NCI-H460 (cell line): ENCODE measurements around the gene GRAMD1A. TPM values are rescaled to one million over a fixed set of nuclear protein-coding genes. Genes with fewer than 3 reads are reported as not detected.

Source experiments
- DNase-seq: peaks from one replicate; pipeline ENCODE4 v3.0.0-alpha.2; 2016; ENCODE audit warnings: low read depth; ENCODE audit errors: extremely low read depth
- total RNA-seq: library from RNA; depleted of rRNA; stranded (reverse); fragments of >200 nt; shearing (Covaris generic); gene quantifications from 2 replicates; pipeline ENCODE4 v1.2.3, GENCODE V29; 2014; rRNA removed

Gene GRAMD1A
- total RNA-seq, 1 experiment from 2014 or later, result 34.5 TPM

DNA sequence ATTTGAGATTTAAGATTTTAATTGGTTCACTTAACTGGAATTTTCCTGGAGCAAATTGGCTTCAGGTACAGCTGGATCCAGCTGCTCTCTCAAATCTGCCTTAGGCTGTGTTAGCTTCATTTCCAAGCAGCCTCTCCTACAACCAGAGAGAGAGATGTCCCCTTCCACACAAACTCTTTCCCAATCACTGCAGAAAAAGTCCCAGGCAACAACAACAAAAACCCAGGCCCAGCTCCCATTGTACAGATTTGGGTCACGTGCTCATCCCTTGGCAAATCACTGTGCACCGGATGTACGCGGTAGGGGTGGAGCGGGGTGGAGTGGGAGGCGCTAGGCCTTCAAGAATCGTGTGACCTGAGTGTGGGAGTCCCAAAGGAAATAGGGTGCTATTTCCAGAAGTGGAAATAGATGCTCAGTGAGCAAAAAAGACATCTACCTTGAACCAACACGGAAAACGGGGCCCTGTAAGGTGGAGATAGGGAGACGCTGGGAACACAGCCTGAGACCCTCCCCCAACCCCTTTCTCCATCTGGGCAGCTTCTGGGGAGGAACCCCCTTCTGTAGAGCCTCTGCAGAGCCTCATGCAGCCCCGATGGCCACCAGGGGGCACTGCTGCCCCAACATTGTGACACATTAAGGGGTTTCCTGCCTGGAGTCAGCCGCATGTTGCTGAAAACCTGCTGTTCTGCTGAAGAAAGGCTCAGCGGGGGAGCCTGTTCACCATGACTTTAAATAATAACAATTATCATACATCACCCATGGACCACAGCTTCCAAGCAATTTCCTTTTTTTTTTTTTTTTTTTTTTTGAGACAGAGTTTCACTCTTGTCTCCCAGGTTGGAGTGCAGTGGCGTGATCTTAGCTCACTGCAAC, 66.8 kb downstream of the GRAMD1A start:
- peak; percentile 70 for DNase-seq

DNA sequence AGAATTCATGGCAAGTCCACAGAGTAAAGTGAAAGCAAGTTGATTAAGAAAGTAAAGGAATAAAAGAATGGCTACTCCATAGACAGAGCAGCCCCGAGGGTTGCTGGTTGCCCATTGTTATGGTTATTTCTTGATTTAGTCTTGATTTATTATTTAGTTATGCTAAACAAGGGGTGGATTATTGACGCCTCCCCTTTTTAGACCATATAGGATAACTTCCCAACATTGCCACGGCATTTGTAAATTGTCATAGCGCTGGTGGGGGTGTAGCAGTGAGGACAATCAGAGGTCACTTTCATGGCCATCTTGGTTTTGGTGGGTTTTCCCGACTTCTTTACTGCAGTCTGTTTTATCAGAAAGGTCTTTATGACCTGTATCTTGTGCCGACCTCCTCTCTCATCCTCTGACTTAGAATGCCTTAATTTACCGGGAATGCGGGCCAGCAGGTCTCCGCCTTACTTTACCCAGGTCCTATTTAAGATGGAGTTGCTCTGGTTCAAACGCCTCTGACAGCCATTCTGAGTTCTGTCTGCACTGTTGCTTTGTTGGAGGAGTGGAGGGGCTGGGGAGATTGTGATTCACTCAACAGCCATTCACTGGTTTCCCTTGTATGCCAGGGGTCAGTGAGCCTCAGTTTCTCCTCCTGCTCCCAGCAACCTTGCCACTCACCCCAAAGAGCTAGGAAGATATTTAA, 69.0 kb downstream of the GRAMD1A start:
- no peak for DNase-seq

DNA sequence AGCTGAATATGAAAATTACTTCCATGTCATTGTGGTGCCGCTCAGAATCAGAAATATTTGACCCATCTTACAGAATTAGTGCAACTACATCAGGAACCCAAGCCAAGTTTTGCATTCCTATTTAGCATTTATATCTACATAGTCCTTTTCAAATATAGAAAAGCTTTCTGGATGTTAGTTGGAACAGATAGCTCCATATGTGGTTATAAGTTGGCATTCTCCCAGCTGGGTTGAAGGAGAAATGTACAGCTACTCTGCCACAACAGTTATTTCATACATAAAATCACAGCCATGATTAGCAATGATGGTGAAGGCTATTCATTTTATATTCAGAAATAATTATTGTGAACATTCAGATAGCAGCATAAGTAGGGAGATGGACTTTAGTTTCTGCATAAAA, 69.6 kb downstream of the GRAMD1A start:
- DNase-seq, result no peak

DNA sequence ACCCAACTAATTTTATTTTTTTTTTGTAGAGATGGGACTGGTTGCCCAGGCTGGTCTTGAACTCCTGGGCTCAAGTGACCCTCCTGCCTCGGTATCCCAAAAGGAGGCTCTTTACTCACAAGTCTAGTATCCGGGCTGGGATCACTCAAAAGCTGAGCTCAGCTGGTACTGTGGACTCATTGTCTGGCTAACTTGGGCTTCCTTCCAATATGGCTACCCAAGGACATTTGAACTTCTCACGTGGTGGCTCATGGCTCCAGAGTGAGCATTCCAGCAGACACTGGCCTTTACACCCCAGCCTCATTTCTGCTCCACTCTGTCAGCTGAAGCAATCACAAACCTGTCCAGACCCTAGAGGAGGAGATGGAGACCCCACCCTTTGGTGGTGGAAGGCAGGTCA, 70.3 kb downstream of the GRAMD1A start:
- no peak for DNase-seq

DNA sequence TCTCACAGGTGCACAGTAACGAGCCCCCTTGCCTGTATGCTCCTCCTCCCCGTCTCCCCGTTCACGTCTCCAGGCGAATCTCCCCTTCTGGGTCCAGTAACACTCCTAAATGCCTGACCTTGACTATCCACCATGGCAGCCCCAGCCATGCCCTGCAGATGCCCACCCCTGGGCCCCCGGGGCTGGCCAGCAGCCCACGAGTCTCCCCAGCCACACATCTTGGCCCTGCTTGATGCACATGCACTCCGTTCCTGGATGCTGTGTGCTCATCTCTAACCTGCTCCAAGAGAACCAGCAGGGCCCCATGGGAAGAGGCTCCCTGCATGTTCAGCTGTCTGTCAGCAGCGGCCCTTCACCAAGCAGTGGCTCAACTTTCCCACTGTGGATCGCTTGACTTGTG, 73.4 kb downstream of the GRAMD1A start:
- no peak for DNase-seq

DNA sequence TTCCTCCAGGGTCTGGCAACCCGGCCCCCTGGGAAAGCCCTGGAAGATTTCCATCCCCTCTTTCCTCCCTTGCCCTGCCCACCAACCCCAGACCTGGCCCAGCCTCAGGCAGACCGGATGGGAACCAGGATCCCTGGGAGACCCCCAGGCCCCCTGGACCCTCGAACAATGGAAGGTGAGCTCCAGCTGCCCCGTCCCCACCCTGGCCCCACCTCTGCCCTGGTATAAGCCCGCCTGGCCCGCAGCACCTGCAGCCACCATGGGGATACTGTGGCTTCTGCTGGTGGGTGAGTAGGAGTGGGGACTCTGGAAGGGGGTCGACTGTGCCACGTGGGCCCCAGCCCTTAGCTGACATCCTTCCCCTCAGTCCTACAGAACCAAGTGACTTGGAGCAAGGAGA, 73.8 kb downstream of the GRAMD1A start:
- no peak for DNase-seq

DNA sequence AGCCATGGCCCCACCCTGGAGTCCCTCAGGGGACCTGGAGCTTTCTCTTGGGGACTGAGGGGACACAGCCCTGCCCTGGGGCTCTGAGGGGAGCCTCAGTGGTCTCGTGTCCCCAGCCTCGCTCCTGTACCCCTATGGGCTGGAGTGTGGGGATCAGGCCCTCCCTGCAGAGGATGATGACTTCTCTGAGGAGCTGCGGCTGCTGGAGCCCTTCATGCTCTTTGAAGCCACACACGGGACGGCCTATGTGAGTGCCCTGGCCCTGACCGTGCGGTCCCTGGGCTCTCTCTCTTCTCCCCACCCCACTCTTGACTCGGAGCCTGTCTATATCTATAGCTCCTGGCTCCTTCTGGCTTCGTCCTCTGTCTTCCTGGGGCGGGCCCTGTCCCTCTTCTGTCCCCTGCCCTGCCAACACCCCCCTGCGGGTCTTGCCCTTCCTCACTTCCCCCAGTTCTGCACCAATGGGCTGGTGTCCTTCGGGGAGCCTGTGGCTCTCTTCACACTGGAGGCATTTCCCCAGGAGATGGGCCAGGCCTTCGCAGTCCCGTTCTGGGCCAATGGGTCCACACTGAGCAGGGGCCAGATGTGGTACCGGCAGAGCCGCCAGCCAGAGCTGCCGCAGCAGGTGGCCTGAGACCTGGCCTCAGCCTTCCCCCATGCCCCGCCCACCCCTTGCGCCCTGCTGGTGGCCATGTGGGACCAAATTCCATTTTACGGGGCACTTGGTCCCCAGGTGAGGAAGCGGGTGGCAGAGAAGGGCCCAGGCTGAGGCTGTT, 74.5 kb downstream of the GRAMD1A start:
- DNase-seq, result no peak

DNA sequence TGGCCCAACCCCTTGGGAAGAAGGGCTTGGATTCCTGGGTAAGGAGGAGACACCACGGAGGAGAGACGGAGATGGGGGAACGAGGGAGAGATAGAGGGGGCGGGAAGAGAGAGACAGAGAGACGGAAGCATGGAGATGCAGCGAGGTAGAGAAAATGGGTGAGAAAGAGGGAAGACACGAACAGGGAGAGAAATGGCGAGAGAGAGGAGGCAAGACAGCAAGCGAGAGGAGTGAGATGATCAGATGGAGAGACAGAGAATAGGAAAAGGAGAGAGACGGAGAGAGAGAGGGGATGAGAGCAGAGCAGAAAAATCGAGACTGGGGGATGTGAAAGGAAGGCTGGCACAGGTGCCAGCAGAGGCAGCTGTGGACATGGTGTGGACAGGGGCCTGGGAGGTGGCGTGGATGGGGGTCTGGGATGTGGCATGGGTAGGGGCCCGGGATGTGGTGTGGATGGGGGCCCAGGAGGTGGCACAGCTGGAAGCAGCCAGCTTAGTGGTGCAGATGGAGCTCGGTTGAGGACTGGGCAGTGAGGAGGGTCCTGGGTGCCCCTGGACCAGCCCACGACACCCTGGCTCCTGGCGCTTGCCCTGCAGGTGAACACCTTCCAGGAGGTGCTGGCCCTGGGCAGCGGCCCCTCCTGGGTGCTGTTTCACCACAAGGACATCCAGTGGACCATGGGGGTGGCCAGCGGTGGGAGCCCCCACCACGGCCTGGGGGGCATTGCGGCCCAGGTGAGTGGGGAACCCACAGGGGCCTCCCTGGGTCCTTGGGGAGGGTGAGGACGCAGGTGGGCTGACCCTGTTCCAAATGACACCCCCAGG, 75.3 kb downstream of the GRAMD1A start:
- DNase-seq, result no peak

DNA sequence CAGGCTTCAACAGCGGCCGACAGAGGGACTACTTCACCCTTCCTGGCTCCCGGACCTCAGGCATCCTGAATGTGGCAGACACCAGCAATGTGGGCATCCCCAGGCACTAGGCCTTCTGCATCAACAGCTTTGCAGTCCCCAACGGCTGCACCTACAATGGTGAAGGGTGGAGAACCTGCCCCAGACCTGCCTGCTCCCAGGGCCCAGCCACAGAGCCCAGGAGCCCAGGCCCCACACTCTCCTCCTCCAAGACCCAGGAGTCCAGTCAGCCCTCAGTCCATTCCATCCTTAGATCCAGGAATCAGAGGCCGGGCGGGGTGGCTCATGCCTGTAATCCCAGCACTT, 75.9 kb downstream of the GRAMD1A start:
- no peak for DNase-seq

Other genes with a start within 250 kb of the GRAMD1A start
- gene ZNF599, start 227.1 kb upstream of the GRAMD1A start, total RNA-seq, result 0.84 and 0.98 TPM in 2 replicates
- 4.2 and 5.2 TPM in 2 replicates for gene ZNF30, start 73.4 kb upstream of the GRAMD1A start, total RNA-seq
- gene ZNF792, start 36.1 kb upstream of the GRAMD1A start, total RNA-seq, result 1.2 and 1.3 TPM in 2 replicates
- 0.61 and 0.82 TPM in 2 replicates for gene SCN1B, start 30.1 kb downstream of the GRAMD1A start, total RNA-seq
- gene HPN, start 41.4 kb downstream of the GRAMD1A start, total RNA-seq, result not detected in 2 replicates
- gene FXYD3, start 115.5 kb downstream of the GRAMD1A start, total RNA-seq, result not detected in 2 replicates
- gene LGI4, start 134.7 kb downstream of the GRAMD1A start, total RNA-seq, result 0.12 TPM in 1 of 2 replicates, not detected in the other
- not detected in 2 replicates for gene FXYD1, start 138.5 kb downstream of the GRAMD1A start, total RNA-seq
- gene FXYD7, start 142.9 kb downstream of the GRAMD1A start, total RNA-seq, result not detected in 2 replicates
- 104 TPM in 2 replicates for gene FXYD5, start 154.4 kb downstream of the GRAMD1A start, total RNA-seq
- not detected in 2 replicates for gene FAM187B, start 228.4 kb downstream of the GRAMD1A start, total RNA-seq
- gene LSR, start 248.7 kb downstream of the GRAMD1A start, total RNA-seq, result 0.10 and 0.63 TPM in 2 replicates